Activated naive CD4-positive, alpha-beta T cell treated with anti-CD3 and anti-CD28 coated beads, Interleukin-2, amount 50 U/mL, for 72 hours (primary cell): Measurements from ENCODE around the gene CACNG4. TPM values are rescaled to one million over a fixed set of nuclear protein-coding genes. Genes with fewer than 3 reads are reported as not detected.

Experiments used
- ATAC-seq, 2 donors: fragments of 150-1000 bp; cut with Tn5 transposase; 2 replicates each; pipeline ENCODE4 v1.10.0; 2021; ENCODE audit warnings: mild to moderate bottlenecking in 2 of 2, moderate library complexity in 2 of 2
- DNase-seq, 2 donors: peaks; one replicate each; pipeline ENCODE4 v3.0.0; 2021 to 2022; ENCODE audit warnings: low spot score in 2 of 2
- H3K27ac Mint-ChIP-seq, 2 donors: one replicate each; pipeline ENCODE4 v1.8.0; 2022; ENCODE audit warnings: mild to moderate bottlenecking in 2 of 2, mixed read lengths in 2 of 2
- H3K36me3 Mint-ChIP-seq, 2 donors: one replicate each; pipeline ENCODE4 v1.8.0; 2022; ENCODE audit warnings: mixed read lengths in 2 of 2
- H3K9me3 Mint-ChIP-seq, 2 donors: one replicate each; pipeline ENCODE4 v1.8.0; 2022; ENCODE audit warnings: mixed read lengths in 2 of 2
- total RNA-seq, 2 donors: library from RNA; stranded (reverse); gene quantifications; one replicate each; pipeline ENCODE4 v1.2.3, GENCODE V29; 2022

CACNG4 gene
- total RNA-seq, 2 donors from 2014 or later: not detected

DNA sequence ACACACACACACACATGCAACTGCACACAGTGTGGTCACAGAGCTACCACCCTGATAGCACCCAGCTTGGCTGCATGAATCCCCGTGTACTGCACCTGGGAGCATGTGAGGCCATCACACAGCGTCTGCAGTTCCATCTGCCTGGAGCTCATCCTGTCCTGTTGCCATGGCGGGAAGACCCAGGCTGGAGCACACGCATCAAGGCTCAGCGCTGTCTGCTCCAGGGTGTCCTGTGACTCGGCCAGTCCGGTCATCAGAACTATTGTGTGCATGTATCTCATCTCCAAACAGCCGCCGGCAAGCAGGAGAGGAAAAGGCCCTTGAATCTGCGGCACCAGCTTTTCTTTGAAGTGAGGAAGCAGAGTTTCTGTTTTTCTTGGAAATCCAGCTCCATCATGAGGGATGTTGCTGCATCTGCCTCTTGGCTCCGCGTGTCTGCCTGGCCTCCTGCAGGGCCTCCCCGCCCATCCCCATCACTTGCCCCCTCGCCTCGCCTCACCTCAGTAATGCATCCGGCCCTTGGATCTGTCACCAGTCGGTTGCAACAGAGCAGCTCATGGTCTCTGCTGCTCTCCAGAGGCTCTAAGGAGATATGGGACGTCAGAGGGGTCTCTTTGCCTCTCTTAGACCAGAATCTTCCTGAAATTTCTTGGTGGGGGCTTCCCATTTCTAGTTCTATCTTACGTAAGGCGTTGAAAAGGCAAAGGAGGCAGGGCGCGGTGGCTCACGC, 23.7 kb downstream of the CACNG4 start:
- ATAC-seq: no peak
- H3K9me3 Mint-ChIP-seq: no peaks in the 10 kb centered on the region
- no peak for DNase-seq
- H3K36me3 Mint-ChIP-seq: no peaks in the 10 kb centered on the region
- no peak overlapping the region for H3K27ac Mint-ChIP-seq

DNA sequence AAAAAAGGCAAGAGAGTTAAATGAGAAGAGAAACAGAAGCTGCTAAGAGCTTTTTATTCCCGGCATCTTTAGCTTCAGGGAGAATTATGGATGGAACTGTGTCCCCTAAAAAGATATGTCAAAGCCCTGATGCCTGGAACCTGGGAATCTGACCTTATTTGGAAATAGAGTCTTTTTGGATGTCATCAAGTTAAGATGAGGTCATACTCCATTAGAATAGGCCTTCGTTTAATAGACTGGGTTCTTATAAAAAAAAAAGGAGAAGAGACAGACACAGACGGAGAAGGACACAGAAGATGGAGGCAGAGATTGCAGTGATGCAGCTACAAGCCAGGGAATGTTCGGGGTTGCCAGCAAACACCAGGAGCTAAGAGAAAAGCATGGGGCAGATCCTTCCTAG, 24.6 kb downstream of the CACNG4 start:
- no peak for ATAC-seq
- H3K36me3 Mint-ChIP-seq: no peaks in the 10 kb centered on the region
- no peak overlapping the region for H3K27ac Mint-ChIP-seq
- H3K9me3 Mint-ChIP-seq: no peaks in the 10 kb centered on the region
- DNase-seq: no peak

DNA sequence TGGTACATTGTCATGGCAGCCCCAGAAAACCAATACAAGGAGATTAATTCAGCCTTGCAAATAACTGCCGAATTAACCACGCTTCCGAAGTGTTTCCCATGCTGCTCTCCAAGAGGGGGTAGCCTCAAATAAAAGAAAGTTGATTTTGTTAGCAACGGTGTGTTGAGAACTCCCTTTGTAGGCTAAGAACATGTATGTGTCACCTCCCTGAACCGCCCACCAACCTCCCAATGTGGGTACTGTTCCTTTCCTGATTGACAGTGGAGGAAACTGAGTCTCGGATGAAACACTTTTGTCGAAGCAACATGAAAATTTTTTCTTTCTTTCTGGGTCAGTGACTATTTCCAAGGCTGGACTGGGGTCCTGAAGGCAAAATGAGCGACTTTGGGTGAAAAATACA, 25.1 kb downstream of the CACNG4 start:
- no peak for DNase-seq
- Mint-ChIP-seq H3K36me3 (no peaks in the 10 kb centered on the region), H3K27ac (no peak overlapping the region), H3K9me3 (no peaks in the 10 kb centered on the region)
- no peak for ATAC-seq

DNA sequence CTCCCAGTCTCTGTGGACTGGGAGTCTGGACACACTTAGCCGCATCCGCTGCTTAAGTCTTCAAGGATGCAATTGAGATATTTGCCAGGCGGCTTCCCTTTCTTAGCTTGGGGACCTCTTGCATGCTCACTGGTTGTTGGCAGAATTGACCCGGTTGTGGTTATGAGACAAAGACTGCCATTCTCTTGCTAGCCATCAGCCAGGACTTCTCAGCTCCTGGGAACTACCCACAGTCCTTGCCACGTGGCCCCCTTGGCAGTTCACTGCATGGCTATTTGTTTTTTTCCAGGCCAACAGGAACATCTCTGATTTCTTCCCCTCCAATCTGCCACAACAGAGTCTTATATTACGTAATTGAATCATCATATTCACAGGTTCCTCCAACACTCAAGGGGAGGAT, 25.5 kb downstream of the CACNG4 start:
- ATAC-seq (no peak), DNase-seq (no peak)
- H3K9me3 Mint-ChIP-seq: no peaks in the 10 kb centered on the region
- no peak overlapping the region for H3K27ac Mint-ChIP-seq
- H3K36me3 Mint-ChIP-seq: no peaks in the 10 kb centered on the region

DNA sequence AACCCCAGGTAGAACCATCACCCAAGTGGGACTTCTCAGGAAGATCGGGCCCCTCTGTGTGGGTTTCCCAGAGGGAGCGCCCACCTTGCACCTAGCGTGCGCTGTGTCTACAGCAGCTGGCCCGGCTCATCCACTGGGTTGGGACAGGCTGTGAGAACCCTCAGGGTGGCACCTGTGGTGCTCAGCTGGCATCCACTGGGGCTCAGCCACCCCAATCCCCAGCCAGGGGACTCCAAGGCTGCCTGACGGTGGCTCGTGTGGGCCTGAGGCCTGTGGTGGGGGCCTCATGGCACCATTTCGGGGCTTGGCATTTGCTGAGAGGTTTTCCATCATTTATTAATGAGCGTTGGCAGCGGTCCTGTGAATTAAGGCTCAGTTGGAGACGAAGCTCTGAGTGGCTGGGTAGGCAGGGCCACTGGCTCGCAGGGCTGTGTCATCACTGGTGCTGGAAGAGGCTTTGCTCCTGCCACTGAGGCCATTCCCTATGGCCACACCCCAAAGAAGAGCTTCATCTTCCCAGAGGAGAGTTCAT, 28.5 kb downstream of the CACNG4 start:
- H3K9me3 Mint-ChIP-seq: no peaks in the 10 kb centered on the region
- DNase-seq (no peak), ATAC-seq (no peak)
- no peak overlapping the region for H3K27ac Mint-ChIP-seq
- H3K36me3 Mint-ChIP-seq: no peaks in the 10 kb centered on the region

DNA sequence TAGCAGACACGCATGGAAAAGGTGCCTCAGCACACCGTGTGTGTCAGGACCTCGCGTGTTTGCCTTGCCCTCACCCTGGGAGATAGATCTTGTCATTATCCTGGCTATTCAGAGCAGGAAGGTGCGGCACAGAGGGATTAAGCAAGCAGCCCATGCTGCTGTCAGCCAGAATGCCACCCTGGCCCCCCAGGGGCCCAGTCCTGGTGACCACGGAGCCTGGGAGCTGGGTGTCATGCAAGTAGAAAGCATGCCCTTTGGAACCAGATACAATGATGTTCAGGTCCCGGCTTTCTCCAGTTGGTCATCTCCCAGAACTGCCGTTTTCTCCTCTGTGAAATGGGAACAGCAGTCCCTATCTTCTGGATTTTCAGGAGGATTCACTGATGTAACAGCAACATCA, 29.9 kb downstream of the CACNG4 start:
- Mint-ChIP-seq H3K36me3 (no peaks in the 10 kb centered on the region), H3K27ac (no peak overlapping the region), H3K9me3 (no peaks in the 10 kb centered on the region)
- ATAC-seq: no peak
- DNase-seq: no peak

DNA sequence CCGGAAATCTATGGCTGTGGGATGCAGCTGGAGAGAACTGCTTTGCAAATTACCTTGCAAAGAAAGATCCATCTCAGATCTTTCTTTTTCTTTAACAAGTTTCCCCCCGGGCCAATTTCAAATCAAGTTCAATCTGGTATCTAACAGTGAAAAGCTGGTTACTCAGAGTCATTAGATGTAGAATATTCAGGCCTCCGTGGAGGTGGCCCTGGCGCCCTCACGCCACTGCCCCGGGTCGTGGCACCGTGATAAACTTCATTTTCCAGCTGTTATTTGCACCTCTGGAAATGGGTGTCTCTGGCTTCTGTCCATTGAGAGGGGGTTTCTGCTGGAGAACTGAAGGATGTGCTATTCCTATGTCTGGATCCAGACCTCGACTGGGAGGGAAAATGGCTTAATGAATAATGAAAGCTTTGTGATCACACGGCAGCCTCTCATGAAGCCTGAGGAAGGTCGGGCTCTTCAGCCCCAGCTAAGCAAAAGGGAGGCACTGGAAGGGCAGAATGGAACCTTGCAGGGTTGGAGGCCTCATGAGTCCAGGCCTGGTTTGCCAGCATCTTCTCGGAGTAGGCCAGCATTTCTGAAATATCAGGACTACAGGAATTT, 30.5 kb downstream of the CACNG4 start:
- DNase-seq (no peak), ATAC-seq (no peak)
- Mint-ChIP-seq H3K27ac (no peak overlapping the region), H3K9me3 (no peaks in the 10 kb centered on the region), H3K36me3 (no peaks in the 10 kb centered on the region)

DNA sequence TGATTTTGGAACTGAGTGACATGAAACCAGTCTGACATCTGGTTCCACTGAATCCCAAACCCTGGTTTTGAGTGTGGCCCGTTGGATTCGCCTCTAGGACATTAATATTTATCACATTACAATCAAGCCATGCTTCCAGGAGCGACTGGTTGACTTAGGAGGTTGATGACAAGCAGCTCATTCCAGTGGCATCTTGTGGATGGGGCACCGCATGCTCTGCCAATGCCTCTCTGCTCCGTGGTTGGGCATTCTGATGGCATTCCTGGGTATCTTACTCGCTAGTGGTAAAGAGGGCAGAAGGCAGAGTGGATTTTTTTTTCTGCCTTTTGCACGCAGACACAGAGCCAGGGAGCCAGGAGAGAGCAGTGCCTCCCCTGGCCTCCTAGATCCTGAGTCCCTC, 31.4 kb downstream of the CACNG4 start:
- H3K9me3 Mint-ChIP-seq: no peaks in the 10 kb centered on the region
- no peak overlapping the region for H3K27ac Mint-ChIP-seq
- no peaks in the 10 kb centered on the region for H3K36me3 Mint-ChIP-seq
- no peak for DNase-seq
- ATAC-seq: no peak

DNA sequence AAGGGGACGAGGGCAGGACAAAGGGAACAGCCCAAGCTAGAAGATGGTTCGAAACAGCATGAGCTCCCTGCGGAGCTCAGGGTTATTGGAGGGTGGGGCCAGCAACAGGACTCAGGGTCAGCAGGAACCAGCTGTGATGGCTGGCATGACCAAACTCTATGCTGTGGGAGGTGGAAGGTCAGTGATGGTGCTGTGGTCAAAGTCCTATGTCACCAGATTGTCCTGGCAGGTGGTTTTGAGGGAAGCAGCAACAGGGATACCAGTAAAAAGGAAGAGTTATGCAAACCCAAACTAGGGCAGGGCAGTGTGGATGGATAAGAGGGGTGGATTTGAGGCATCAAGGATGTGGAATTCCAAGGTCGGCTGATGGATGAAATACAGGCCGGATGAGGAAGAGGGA, 32.4 kb downstream of the CACNG4 start:
- DNase-seq: no peak
- Mint-ChIP-seq H3K27ac (peak overlapping the region in 1 of 2 donors; percentile 2), H3K9me3 (no peaks in the 10 kb centered on the region), H3K36me3 (no peaks in the 10 kb centered on the region)
- ATAC-seq: no peak

DNA sequence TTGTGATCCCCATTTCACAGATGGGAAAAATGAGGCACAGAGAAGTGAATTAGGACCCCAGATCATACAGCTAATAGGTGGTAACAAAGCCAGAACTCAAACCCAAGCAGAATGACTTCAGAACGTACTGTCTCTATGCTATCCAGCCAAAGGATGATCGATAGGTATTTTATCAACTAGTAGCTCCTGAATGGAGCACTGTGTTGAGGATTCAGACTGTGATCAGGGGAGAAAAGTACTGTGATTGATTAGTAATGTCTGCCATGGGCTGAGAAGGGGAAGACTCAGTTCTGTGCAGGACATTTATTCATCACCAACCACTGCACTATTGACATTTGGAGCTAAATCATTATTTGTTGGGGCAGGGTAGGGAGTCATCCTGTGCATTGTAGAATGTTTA, 38.7 kb downstream of the CACNG4 start:
- Mint-ChIP-seq H3K36me3 (no peaks in the 10 kb centered on the region), H3K9me3 (no peaks in the 10 kb centered on the region), H3K27ac (no peak overlapping the region)
- ATAC-seq (no peak), DNase-seq (no peak)

DNA sequence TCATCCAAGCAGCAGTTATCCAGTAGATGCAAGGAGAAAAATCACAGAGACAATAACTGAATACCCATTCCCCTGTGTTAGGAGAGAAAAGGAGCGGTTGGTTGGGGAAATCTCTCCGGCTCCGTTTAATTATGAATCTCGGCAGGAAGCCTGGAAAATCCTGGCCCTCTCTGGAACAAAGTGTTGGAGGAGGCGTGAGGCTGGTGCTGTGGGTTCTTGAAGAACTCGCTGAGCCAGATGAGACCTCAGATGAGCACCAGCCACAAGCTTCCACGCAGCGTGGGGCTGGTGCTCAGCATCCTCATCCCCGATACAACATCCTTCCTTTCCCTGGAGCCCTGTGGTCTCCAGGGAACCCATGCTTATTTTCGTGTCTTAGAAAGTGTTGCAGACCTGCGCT, 39.7 kb downstream of the CACNG4 start:
- Mint-ChIP-seq H3K36me3 (no peaks in the 10 kb centered on the region), H3K9me3 (no peaks in the 10 kb centered on the region), H3K27ac (no peak overlapping the region)
- no peak for ATAC-seq
- DNase-seq: no peak

DNA sequence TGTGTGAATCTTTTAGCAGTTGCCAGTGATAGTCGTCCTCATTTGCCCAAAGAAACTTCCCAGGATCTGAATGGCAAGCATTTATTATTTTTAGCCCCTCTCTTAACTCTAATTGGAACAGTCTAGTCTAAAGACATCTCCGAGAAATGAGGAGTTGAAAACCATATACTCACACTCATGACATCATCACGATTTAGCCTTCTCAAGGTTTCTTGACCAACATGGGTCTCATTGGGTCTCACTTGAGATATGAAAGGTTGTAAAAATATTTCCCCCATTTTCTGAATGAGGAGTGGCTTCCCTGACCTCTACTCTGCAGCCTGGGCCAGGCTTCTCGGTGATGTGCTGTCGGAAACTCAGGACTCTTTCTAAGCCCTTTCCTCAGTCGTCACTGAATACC, 42.8 kb downstream of the CACNG4 start:
- ATAC-seq (no peak), DNase-seq (no peak)
- H3K9me3 Mint-ChIP-seq: no peaks in the 10 kb centered on the region

DNA sequence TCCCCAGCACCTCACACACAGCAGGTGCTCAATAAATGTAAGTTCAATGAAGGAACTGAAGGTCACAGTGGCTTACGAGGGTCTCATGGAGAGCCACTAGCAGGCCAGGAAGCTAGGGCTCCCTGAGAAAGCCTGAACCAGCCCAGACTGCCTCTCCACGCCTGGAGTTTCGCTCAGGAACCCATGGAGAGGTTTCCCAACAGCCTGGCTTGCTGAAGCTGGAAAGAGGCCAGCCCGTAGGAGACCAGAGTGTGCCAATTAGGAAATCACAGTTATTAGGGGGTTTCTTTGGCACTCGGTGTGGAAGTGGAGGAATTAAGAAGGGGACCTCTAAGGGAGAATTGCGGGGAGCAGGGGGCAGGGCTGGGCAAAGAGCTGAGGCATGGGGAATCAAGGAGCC, 43.6 kb downstream of the CACNG4 start:
- no peaks in the 10 kb centered on the region for H3K36me3 Mint-ChIP-seq
- H3K27ac Mint-ChIP-seq: no peak overlapping the region
- no peak for DNase-seq
- H3K9me3 Mint-ChIP-seq: no peaks in the 10 kb centered on the region
- no peak for ATAC-seq

More for the DNA sequence above, 42.8 kb downstream of the CACNG4 start:
- no peak overlapping the region for H3K27ac Mint-ChIP-seq
- H3K36me3 Mint-ChIP-seq: no peaks in the 10 kb centered on the region

DNA sequence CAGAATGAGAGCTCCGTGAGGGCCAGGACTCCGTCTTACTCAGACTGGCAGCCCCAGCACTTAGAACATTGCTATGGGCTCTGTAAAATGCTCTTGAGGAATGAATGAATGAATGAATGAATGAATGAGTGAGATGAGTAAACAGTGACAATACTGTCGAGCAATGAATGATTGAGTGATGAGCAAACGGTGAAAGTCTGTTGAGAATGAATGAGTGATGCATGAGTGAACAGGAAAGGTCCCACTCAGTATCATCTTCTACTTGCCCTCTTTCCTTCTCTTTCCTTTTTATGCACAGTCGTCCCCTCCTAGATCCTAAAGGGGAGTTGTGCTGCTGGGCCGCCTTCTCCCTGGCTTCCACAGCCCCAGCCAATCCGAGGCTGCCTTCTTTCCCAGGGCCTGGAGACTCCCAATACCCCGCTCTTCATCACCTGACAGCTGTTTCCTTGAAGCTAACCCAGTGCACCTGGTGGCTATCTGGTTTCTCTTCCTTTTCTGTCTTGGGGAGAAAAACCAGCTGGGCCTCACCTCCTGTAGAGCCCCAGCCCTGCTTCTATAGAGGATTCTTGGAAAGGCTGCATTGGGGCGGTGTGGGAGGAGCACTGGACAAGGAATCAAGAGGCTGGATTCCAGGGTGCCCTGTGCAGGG, 47.1 kb downstream of the CACNG4 start:
- no peaks in the 10 kb centered on the region for H3K36me3 Mint-ChIP-seq
- no peak for DNase-seq
- no peak overlapping the region for H3K27ac Mint-ChIP-seq
- ATAC-seq: no peak
- no peaks in the 10 kb centered on the region for H3K9me3 Mint-ChIP-seq

DNA sequence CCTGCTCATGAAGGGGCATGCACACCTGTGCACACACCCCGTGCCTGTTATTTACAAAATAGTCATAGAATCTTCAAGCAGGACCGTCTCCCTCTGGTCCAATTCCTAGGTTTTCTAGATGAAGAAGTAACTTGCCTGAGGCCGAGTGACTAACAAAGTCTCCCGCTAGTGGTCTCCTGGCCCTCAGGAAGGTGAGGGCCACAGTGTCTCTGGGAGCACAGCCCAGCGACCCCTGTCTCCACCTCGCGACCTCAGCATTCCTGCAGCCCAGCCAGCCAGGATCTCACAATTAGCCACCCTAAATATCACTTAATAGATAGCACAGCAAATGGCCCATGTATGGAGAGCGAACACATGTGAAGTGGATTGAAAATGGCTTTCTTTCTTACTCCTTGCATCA, 49.4 kb downstream of the CACNG4 start:
- no peaks in the 10 kb centered on the region for H3K9me3 Mint-ChIP-seq
- ATAC-seq (no peak), DNase-seq (no peak)
- H3K27ac Mint-ChIP-seq: no peak overlapping the region
- H3K36me3 Mint-ChIP-seq: no peaks in the 10 kb centered on the region

DNA sequence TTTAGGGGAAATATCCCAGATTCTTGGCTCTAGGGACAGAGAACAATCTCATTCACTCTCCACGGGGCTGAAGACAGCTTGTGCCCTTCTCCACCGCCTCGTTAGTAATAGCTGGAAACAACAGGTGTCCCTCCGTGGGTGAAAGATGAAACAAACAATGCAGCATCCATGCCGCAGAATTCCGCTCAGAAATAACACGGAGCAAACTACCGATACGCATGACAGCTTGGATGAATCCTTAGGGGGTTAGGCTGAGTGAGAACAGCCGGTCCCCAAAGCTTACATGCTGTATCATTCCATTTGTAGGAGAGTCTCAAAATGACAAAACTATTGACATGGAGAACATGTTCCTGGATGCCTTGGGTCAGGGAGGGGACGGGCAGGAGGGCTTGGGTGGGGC, 50.5 kb downstream of the CACNG4 start:
- no peak for ATAC-seq
- no peaks in the 10 kb centered on the region for H3K36me3 Mint-ChIP-seq
- H3K9me3 Mint-ChIP-seq: no peaks in the 10 kb centered on the region
- H3K27ac Mint-ChIP-seq: no peak overlapping the region
- DNase-seq: no peak

DNA sequence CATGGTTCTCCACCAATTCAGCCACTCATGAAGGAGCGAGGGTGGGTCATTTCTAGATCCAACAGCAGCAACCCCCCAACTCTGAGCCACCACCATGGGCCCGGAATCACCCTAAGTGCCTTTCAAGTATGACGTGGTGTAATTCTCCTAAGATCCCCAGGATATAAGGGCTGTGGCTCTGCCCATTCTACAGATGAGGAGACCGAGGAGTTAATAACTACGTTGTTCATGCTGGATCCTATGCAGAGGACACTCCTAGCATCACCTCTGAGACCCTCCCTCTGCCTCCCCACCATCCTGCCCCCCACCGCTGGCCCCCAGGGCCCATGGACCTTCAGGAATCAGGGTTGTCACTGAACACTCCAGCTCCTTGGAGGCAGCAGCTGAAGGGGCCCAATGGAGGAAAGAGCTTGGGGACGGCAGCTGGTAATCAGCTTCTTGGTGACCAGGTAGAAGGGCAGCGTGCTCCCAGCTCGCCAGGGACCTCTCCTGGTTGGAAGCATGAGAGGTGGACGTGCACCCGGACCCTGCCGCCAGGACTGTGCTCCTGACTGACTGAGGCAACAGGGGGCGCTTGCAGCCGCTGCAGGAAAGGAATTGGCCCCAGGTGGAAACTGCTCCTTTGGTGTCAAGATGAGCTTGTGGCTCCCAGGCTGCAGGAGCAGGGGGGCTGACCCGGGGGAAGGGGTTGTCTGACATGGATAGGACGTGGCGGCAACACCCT, 51.7 kb downstream of the CACNG4 start:
- ATAC-seq (no peak), DNase-seq (no peak)
- no peaks in the 10 kb centered on the region for H3K36me3 Mint-ChIP-seq
- no peaks in the 10 kb centered on the region for H3K9me3 Mint-ChIP-seq
- no peak overlapping the region for H3K27ac Mint-ChIP-seq
